Measurements from ENCODE around the gene TMEM201. TPM values are rescaled to one million over a fixed set of nuclear protein-coding genes. Genes with fewer than 3 reads are reported as not detected.

TMEM201 gene
- total RNA-seq, 3 donors from 2014 or later (not counting 1 experiment from before 2014, with no cell fraction given) = 7.3 to 10.2 (median 8.8) TPM

DNA sequence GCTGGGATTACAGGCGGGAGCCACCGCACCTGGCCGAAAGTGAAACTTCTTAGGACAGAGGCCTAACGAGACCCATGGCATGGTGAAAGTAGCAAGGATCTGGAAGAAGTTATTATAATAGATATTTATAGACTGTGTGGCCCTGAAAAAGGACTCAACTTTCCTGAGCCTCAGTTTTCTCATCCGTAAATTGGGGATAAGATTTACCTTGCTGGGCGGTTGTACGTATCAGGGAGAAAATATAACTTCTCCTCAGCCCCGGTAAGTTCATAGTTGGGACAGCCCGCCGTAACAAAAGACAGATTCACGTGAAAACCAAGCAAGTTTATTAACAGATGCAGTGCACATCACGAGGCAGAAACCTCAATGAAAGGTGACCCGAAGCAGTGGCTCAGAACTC lies 57.3 kb downstream of the TMEM201 start:
- no peak overlapping the region for H3K27ac ChIP-seq (ENCODE audit: low read length)
- no peak overlapping the region for H3K4me3 ChIP-seq (ENCODE audit: low read length)
- no peak for DNase-seq
- TF ChIP-seq, protein P1, sequence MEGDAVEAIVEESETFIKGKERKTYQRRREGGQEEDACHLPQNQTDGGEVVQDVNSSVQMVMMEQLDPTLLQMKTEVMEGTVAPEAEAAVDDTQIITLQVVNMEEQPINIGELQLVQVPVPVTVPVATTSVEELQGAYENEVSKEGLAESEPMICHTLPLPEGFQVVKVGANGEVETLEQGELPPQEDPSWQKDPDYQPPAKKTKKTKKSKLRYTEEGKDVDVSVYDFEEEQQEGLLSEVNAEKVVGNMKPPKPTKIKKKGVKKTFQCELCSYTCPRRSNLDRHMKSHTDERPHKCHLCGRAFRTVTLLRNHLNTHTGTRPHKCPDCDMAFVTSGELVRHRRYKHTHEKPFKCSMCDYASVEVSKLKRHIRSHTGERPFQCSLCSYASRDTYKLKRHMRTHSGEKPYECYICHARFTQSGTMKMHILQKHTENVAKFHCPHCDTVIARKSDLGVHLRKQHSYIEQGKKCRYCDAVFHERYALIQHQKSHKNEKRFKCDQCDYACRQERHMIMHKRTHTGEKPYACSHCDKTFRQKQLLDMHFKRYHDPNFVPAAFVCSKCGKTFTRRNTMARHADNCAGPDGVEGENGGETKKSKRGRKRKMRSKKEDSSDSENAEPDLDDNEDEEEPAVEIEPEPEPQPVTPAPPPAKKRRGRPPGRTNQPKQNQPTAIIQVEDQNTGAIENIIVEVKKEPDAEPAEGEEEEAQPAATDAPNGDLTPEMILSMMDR (IDR thresholded peaks at IDR 0.05) = no peak
- Mint-ChIP-seq H3K36me3 (no peaks in the 10 kb centered on the region), H3K27me3 (ENCODE audit: low read depth in 2 of 2) (no peaks in the 10 kb centered on the region), H3K27ac (peak overlapping the region in 1 of 2 donors; percentile 53), H3K9me3 (no peaks in the 10 kb centered on the region), H3K4me1 (peaks cover 25 to 34% of the 10 kb centered on the region in 2 donors), H3K4me3 (no peak overlapping the region)
- peaks cover 8% of the 10 kb centered on the region for H3K36me3 ChIP-seq (ENCODE audit: control insufficient read depth, insufficient read depth, low read length)
- intact Hi-C loops (cut with micrococcal nuclease) = no loop called here
- no peaks in the 10 kb centered on the region for H3K9me3 ChIP-seq (ENCODE audit: control insufficient read depth, insufficient read depth, low read length)
- H3K4me1 ChIP-seq (ENCODE audit: control insufficient read depth, insufficient read depth, low read length) = peaks cover 38% of the 10 kb centered on the region
- 94% methylated on average over 13 of the region's 13 CpGs for WGBS (ENCODE audit: insufficient coverage)
- no peaks in the 10 kb centered on the region for H3K27me3 ChIP-seq (ENCODE audit: control insufficient read depth, insufficient read depth, low read length)
- no peak for ATAC-seq

DNA sequence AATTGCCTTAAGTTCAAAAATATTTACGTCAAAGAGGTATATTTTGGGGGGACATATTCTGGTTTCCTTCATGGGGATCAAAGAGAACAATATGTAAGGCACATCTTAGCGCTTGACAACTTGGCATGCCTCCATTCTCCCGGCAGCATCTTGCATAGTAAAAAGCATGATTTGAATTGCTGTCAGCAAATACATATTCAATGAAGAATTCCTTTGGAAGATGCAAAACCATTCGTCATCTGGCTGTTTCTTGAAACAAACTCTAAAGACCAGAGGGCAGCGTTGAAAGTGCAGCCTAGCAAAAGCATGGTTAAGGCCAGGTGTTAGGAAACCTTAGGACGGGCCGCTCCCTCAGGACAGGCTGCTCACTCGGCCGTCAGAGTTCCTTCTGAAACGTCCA lies 59.5 kb downstream of the TMEM201 start:
- H3K4me1 Mint-ChIP-seq = peaks cover 24 to 34% of the 10 kb centered on the region in 2 donors
- WGBS (ENCODE audit: insufficient coverage) = 95% methylated on average over 10 of the region's 10 CpGs
- no peak for ATAC-seq
- Histone ChIP-seq H3K9me3 (ENCODE audit: control insufficient read depth, insufficient read depth, low read length) (no peaks in the 10 kb centered on the region), H3K27me3 (ENCODE audit: control insufficient read depth, insufficient read depth, low read length) (no peaks in the 10 kb centered on the region), H3K4me1 (ENCODE audit: control insufficient read depth, insufficient read depth, low read length) (peaks cover 41% of the 10 kb centered on the region), H3K36me3 (ENCODE audit: control insufficient read depth, insufficient read depth, low read length) (no peaks in the 10 kb centered on the region), H3K27ac (ENCODE audit: low read length) (no peak overlapping the region), H3K4me3 (ENCODE audit: low read length) (no peak overlapping the region)
- no peak overlapping the region for H3K4me3 Mint-ChIP-seq
- DNase-seq = no peak
- no peaks in the 10 kb centered on the region for H3K36me3 Mint-ChIP-seq
- no peak overlapping the region for H3K27ac Mint-ChIP-seq
- no peaks in the 10 kb centered on the region for H3K27me3 Mint-ChIP-seq (ENCODE audit: low read depth in 2 of 2)
- intact Hi-C loops (cut with micrococcal nuclease) = no loop called here
- no peaks in the 10 kb centered on the region for H3K9me3 Mint-ChIP-seq
- TF ChIP-seq, protein P1 (IDR thresholded peaks at IDR 0.05) = no peak

DNA sequence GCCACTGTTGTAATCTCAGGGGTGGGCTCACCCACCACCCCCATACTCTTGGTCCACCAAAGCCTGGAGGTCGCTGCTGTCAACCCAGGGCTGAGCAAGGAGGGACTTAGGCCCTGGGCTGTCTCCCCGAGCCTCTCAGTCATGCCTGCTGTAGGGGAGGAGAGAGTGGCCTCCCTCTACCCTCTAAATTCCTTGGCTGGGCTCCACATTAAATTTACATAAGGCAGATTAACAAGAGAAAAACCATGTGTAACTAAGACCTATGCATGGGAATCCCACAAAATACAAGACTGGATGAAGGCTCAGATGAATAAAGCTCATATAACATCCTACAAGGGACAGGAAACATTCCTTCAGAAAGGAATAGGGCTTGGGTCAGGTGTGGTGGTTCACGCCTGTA lies 61.1 kb downstream of the TMEM201 start:
- Mint-ChIP-seq H3K9me3 (no peaks in the 10 kb centered on the region), H3K27ac (peak overlapping the region in 1 of 2 donors; percentile 92), H3K4me3 (peak overlapping the region; percentile 83), H3K36me3 (no peaks in the 10 kb centered on the region), H3K4me1 (peaks cover 25 to 35% of the 10 kb centered on the region in 2 donors), H3K27me3 (ENCODE audit: low read depth in 2 of 2) (no peaks in the 10 kb centered on the region)
- H3K27me3 ChIP-seq (ENCODE audit: control insufficient read depth, insufficient read depth, low read length) = no peaks in the 10 kb centered on the region
- 100% methylated on average over 2 of the region's 3 CpGs for WGBS (ENCODE audit: insufficient coverage)
- TF ChIP-seq, protein P1 (IDR thresholded peaks at IDR 0.05) = no peak
- peaks cover 46% of the 10 kb centered on the region for H3K4me1 ChIP-seq (ENCODE audit: control insufficient read depth, insufficient read depth, low read length)
- no peaks in the 10 kb centered on the region for H3K9me3 ChIP-seq (ENCODE audit: control insufficient read depth, insufficient read depth, low read length)
- no peaks in the 10 kb centered on the region for H3K36me3 ChIP-seq (ENCODE audit: control insufficient read depth, insufficient read depth, low read length)
- DNase-seq (no peak), ATAC-seq (no peak)
- H3K27ac ChIP-seq (ENCODE audit: low read length) = no peak overlapping the region
- intact Hi-C loops (cut with micrococcal nuclease) = no loop called here
- H3K4me3 ChIP-seq (ENCODE audit: low read length) = no peak overlapping the region

DNA sequence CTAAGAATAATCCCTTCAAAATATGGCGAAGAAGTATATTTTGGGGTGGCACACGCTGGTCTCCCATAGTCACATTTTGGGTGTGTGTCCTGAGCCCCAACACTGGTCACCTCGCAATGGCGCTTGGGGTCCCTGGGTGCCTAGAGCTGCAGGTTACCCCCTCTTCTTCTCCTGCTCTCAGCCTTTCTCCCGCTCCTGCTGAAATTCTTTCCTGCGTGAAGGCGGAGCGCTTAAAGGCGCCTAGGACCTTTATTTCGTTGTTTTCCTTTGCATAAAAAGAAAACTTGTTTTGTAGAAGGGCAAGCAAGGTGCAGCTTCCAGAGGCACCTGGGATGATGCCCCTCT lies 62.5 kb downstream of the TMEM201 start:
- no peaks in the 10 kb centered on the region for H3K36me3 Mint-ChIP-seq
- peaks cover 39 to 47% of the 10 kb centered on the region in 2 donors for H3K4me1 Mint-ChIP-seq
- Histone ChIP-seq H3K4me3 (ENCODE audit: low read length) (peak overlapping the region; percentile 41), H3K9me3 (ENCODE audit: control insufficient read depth, insufficient read depth, low read length) (no peaks in the 10 kb centered on the region), H3K27ac (ENCODE audit: low read length) (peak overlapping the region; percentile 41), H3K36me3 (ENCODE audit: control insufficient read depth, insufficient read depth, low read length) (no peaks in the 10 kb centered on the region), H3K27me3 (ENCODE audit: control insufficient read depth, insufficient read depth, low read length) (no peaks in the 10 kb centered on the region), H3K4me1 (ENCODE audit: control insufficient read depth, insufficient read depth, low read length) (peaks cover 47% of the 10 kb centered on the region)
- H3K27ac Mint-ChIP-seq = peak overlapping the region; percentile 92 to 96
- no peaks in the 10 kb centered on the region for H3K27me3 Mint-ChIP-seq (ENCODE audit: low read depth in 2 of 2)
- H3K9me3 Mint-ChIP-seq = no peaks in the 10 kb centered on the region
- DNase-seq (no peak), ATAC-seq (no peak)
- TF ChIP-seq, protein P1 (IDR thresholded peaks at IDR 0.05) = no peak
- peak overlapping the region; percentile 93 for H3K4me3 Mint-ChIP-seq
- intact Hi-C loops (cut with micrococcal nuclease) = no loop called here
- 2% methylated on average over 10 of the region's 10 CpGs for WGBS (ENCODE audit: insufficient coverage)
